Hypothalamus (tissue), 51 donors: ENCODE measurements around the gene TES.
"Not testable (repeated sequence)": the region's sequence is repeated elsewhere in the genome, so short reads cannot be mapped to it uniquely, and the experiment has no call there.

Source experiments
- DNase-seq, 51 donors: peaks; one replicate each; lab custom pipeline; 2025; lab: John Stamatoyannopoulos, UW

TES gene

DNA sequence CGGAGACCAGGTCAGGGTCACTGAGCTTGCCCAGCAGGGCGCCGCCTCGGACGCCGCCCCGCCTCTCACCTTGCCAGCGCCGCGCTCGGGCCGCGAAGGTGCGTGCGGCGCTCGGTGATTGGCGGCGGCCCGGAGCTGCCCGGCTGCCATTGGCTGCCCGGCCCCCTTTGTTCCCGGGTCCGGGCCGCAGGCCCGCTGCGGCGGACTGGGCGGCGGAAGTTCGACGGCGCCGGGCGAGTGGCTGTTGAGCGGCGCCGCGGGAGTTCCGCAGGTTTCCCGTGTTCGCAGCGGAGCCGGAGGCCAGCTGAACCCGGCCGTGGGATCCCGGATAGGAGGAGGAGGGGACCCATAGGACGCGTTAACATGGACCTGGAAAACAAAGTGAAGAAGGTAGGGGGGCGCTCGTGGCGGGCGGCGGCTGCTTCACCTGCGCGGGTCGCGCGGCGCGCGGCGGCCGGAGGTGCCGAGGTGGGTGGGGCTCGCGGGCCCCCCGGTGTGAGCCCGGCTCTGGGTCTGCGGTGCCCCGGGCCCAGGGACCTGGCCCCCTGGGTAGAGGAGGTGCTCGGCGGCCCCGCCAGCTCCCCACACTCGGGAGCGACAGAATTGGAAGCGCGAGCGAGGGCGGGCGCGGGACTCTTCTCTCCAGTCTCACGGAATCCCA is at the start of gene TES:
TES (plus strand) TSS at position 195 of the 661 bp plus-strand sequence; CDS start at position 364, 169 bp downstream.
- DNase-seq = peak in 4 of 51 donors; percentile 1 to 9 (median 2)

- DNase-seq = no peak
Observed at GRCh38 chr7:116161728-116162127, 48.6 kb upstream of the TES start.

GRCh38 chr7:116162254-116162653 is 48.1 kb upstream of the TES start:
- no peak for DNase-seq

DNA sequence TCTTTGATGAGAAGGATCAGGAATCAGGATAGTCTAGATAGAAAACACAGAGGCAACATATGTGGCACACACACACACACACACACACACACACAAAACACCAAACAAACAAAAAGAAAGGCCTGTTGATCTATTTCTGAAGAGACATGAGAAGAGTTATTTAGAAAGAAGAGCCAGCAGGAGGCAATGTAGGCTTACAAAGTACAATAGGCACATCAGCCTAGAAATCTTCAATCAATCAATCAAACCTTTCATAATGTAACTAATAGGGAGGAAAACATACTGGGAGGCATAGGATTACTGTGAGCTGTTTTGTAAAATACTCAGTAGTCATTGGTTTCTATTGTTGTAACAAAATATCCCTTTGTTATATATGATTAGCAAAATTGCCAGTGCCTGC is 47.3 kb upstream of the TES start:
- no peak for DNase-seq

GRCh38 chr7:116164552-116165306 is 45.6 kb upstream of the TES start:
- DNase-seq = no peak

DNA sequence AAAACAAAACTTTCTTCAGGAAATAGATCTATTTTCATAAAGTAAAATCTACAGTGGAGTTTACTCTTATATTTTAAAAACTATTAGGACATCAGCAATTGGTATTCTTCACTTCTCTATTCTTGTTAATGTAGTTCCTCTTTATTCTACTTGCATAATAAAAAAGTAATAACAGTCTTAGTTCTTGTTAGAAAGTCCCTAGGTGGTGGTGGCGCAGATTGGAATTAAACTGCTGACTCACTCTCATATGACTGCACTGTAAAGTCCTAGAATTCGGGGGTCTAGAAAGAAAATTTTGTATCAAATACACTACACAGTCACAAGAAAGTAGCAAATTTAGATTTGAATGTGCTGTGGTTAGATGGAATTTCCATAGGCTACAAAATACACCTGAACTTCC is 44.6 kb upstream of the TES start:
- no peak for DNase-seq

DNA sequence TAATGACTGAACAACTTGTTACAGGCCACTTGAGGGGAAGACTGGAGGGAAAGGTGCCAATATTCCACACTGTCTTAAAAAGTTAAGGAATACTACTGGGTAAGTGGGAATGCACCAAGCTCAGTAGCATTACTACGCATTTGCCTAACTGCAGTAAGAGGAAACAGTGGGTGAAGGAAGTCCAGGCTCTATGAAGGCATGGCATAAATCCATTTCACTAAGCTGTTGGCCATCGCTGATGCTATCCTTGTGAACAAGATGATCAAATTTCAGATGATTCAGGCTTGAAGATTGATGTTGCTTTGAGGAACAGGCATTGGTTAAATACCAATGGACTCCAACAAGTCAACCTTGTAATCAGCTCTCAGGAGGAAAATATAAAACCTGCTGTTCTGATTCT is 44.2 kb upstream of the TES start:
- no peak for DNase-seq

- DNase-seq = no peak
Observed at GRCh38 chr7:116167177-116167576, 43.2 kb upstream of the TES start.

DNA sequence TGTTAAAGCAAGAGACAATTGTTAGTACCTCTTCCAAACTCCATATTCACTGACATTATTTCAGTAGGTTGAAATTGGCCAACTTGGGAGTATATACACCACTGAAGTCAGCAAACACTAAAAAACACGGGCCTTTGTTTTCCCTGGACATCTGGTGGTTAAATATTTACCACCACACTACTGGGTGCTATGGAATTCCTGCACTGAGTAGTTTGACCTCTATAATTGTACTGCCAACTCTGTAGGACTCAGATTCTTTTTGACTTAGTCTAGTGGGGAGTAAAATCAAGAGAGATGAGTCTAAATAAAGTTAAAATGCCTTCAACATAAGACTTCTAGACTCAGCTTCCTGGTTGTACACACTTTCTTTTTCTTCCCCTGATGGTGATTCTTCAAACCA is 41.3 kb upstream of the TES start:
- no peak for DNase-seq

GRCh38 chr7:116170180-116170579 is 40.2 kb upstream of the TES start:
- no peak for DNase-seq

DNA sequence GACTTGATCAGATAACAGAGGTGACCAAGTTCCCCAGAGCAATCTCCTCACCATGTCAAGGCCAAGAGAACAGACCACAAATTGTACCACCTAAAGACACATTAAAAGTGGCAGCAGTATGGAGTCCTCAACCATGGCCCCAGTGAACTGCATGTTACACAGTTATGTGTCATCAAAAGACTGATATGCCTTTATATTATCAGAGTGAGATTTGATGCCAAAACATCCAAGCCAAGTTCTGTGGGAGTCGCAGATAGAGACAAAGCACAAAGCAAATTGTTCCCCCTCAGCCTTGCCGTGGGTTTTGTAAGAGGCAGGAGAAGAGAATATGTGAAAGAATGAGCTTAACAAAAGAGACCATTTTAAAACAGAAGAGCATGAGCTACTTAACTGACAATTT is 39.2 kb upstream of the TES start:
- DNase-seq = no peak

- no peak for DNase-seq
Observed at GRCh38 chr7:116172353-116172752, 38.0 kb upstream of the TES start.

DNA sequence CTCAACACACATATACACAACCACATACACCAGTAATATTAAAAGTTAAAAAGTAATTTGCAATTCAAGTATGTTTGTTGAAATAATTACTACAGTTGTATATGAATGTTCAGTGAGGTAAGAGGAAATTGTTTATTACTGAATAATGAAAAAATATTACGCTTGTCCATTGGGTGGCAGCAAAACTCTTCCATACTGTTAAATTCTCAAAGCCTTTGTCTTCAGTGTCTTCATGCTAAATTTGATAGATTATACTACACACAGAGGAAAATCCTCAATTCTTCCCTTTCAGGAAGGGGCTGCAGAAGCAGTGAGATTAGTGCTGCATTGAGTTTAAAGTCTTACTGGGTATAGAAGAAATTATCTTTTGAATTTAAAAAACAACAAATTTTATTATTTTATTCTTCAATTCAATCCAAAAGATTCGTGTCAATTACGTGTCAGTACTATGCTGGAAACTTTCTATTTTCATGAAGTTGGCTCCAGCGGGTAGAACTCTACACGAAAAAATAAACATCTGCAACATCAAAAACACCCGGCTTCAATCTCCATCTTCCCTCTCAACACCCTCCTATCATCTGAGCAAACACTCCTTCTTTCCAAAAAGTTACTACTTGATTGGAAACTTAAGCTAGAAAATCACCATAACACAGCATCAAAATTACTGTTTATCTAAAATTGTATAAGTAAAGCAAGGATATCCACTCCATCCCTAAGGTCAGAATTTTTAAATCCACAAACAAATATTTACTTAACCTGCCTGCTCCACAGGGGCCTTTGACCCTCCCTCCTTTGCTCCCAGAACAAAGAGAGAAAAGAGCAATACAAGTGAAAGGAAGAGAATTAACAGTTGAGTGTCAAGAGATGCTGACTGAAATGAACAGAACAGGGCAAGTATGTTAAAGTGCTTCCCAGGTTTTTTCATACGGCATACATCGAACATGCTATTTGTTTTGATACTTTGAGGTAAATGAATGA is 37.0 kb upstream of the TES start:
- DNase-seq = peak in 4 of 51 donors; percentile 1 to 64 (median 18)

GRCh38 chr7:116175095-116175494 is 35.2 kb upstream of the TES start:
- DNase-seq = not testable (repeated sequence)

- DNase-seq = no peak
Observed at GRCh38 chr7:116176226-116176625, 34.1 kb upstream of the TES start.

DNA sequence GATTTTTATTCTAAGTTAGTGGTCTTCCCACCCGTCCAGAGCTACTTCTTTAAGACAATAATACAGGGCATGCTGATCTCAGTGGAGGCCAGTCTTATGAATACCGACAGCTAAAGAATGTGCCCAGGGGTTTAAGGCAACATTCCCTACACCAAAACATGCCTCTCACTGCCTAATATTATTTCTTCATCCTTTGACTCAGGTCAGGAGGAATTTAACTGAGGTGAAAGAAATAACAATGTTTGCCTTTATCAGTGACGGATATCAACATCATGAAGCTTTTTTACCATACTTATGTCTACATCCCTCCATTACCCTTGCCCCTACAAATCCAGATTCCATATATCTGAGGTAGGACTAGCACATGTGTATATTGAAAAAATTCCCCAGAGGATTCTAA is 33.3 kb upstream of the TES start:
- DNase-seq = no peak

- DNase-seq = no peak
Observed at GRCh38 chr7:116180302-116180701, 30.0 kb upstream of the TES start.

DNA sequence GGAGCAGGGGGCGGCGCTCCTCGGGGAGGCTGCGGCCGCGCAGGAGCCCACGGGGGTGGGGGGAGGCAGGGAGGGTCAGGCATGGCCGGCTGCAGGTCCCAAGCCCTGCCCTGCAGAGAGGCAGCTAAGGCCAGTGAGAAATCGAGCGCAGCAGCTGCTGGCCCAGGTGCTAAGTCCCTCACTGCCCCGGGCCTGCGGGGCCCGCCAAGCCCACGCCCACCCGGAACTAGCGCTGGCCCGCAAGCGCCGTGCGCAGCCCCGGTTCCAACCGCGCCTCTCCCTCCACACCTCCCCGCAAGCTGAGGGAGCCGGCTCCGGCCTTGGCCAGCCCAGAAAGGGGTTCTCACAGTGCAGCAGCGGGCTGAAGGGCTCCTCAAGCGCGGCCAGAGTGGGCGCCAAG is 28.3 kb upstream of the TES start:
- no peak for DNase-seq

- no peak for DNase-seq
Observed at GRCh38 chr7:116185450-116185849, 24.9 kb upstream of the TES start.

GRCh38 chr7:116185956-116186355 is 24.4 kb upstream of the TES start:
- no peak for DNase-seq

- DNase-seq = no peak
Observed at GRCh38 chr7:116187400-116187799, 22.9 kb upstream of the TES start.
